ENCODE measurements around the gene IL4R.

Gene IL4R

GRCh38 chr16:27313422-27314160 lies at the start of gene IL4R:
TSS of gene IL4R (plus strand) at chr16:27313974. CDS start at chr16:27340204, 26,230 bp downstream.
- H3K36me3 ChIP-seq (ENCODE audit: control insufficient read depth, low read length): peaks cover 45% of the 10 kb centered on the region
- H3K4me2 ChIP-seq (ENCODE audit: low read length): peak within 1 kb of the TSS; percentile 93
- H3F3A ChIP-seq (ENCODE audit: control insufficient read depth, insufficient read depth): peaks cover 10% of the 10 kb centered on the region; the same call in 1 of the 2 replicates
- peak within 1 kb of the TSS; percentile 77 for H3K27ac ChIP-seq (ENCODE audit: low read depth, low read length)
- H3K27me3 ChIP-seq (ENCODE audit: control insufficient read depth, low read length): no peaks in the 10 kb centered on the region
- H4K20me1 ChIP-seq (ENCODE audit: control insufficient read depth, insufficient read depth, low read depth, low read length): peaks cover 24% of the 10 kb centered on the region
- H3K4me1 ChIP-seq (ENCODE audit: control insufficient read depth, low read length): peaks cover 62% of the 10 kb centered on the region
- no peak for TF ChIP-seq EZH2phosphoT487 (IDR thresholded peaks at IDR 0.05; ENCODE audit: borderline replicate concordance, low read length)
- no peak for TF ChIP-seq CTCF (IDR thresholded peaks at IDR 0.05; ENCODE audit: low read depth, low read length, poor library complexity, severe bottlenecking)
- peaks cover 53% of the 10 kb centered on the region for H3K79me2 ChIP-seq (ENCODE audit: control insufficient read depth, low read length)
- no peaks in the 10 kb centered on the region for H3K9me2 ChIP-seq (replicated peaks; ENCODE audit: control insufficient read depth, low read length)
- peaks cover 6% of the 10 kb centered on the region; the same call in 1 of the 2 replicates for H3K9me3 ChIP-seq (ENCODE audit: control insufficient read depth, insufficient read depth, low read length)
- H3K4me3 ChIP-seq (ENCODE audit: low read length): peak within 1 kb of the TSS; percentile 93

GRCh38 chr16:27264151-27264550 lies 49.6 kb upstream of the IL4R start:
- no peak overlapping the region for H3K4me3 ChIP-seq (ENCODE audit: low read length)
- H3K79me2 ChIP-seq (ENCODE audit: control insufficient read depth, low read length): peaks cover 58% of the 10 kb centered on the region

GRCh38 chr16:27265982-27266381 lies 47.8 kb upstream of the IL4R start:
- Histone ChIP-seq H3K36me3 (ENCODE audit: control insufficient read depth, low read length) (peaks cover 9% of the 10 kb centered on the region; the same call in 1 of the 2 replicates), H3K79me2 (ENCODE audit: control insufficient read depth, low read length) (peaks cover 53% of the 10 kb centered on the region), H3K9me2 (replicated peaks; ENCODE audit: control insufficient read depth, low read length) (no peaks in the 10 kb centered on the region), H3K4me3 (ENCODE audit: low read length) (peak overlapping the region; percentile 44; the same call in 1 of the 2 replicates), H3F3A (ENCODE audit: control insufficient read depth, insufficient read depth) (peaks cover 25% of the 10 kb centered on the region), H3K9me3 (ENCODE audit: control insufficient read depth, insufficient read depth, low read length) (no peaks in the 10 kb centered on the region), H3K4me2 (ENCODE audit: low read length) (peak overlapping the region; percentile 67), H3K27ac (ENCODE audit: low read depth, low read length) (peak overlapping the region; percentile 31), H4K20me1 (ENCODE audit: control insufficient read depth, insufficient read depth, low read depth, low read length) (no peaks in the 10 kb centered on the region), H3K4me1 (ENCODE audit: control insufficient read depth, low read length) (peaks cover 86% of the 10 kb centered on the region), H3K27me3 (ENCODE audit: control insufficient read depth, low read length) (no peaks in the 10 kb centered on the region)
- TF ChIP-seq EZH2phosphoT487 (IDR thresholded peaks at IDR 0.05; ENCODE audit: borderline replicate concordance, low read length) (no peak), CTCF (IDR thresholded peaks at IDR 0.05; ENCODE audit: low read depth, low read length, poor library complexity, severe bottlenecking) (no peak)

More at GRCh38 chr16:27264151-27264550, 49.6 kb upstream of the IL4R start:
- Histone ChIP-seq H3F3A (ENCODE audit: control insufficient read depth, insufficient read depth) (peaks cover 9% of the 10 kb centered on the region), H3K27ac (ENCODE audit: low read depth, low read length) (no peak overlapping the region), H3K4me1 (ENCODE audit: control insufficient read depth, low read length) (peaks cover 68% of the 10 kb centered on the region), H3K9me2 (replicated peaks; ENCODE audit: control insufficient read depth, low read length) (no peaks in the 10 kb centered on the region), H3K4me2 (ENCODE audit: low read length) (peak overlapping the region; percentile 67; the same call in 1 of the 2 replicates), H4K20me1 (ENCODE audit: control insufficient read depth, insufficient read depth, low read depth, low read length) (no peaks in the 10 kb centered on the region), H3K9me3 (ENCODE audit: control insufficient read depth, insufficient read depth, low read length) (no peaks in the 10 kb centered on the region), H3K27me3 (ENCODE audit: control insufficient read depth, low read length) (no peaks in the 10 kb centered on the region), H3K36me3 (ENCODE audit: control insufficient read depth, low read length) (peaks cover 9% of the 10 kb centered on the region; the same call in 1 of the 2 replicates)
- TF ChIP-seq CTCF (IDR thresholded peaks at IDR 0.05; ENCODE audit: low read depth, low read length, poor library complexity, severe bottlenecking) (no peak), EZH2phosphoT487 (IDR thresholded peaks at IDR 0.05; ENCODE audit: borderline replicate concordance, low read length) (no peak)

Measured in DOHH2 (cell line).